ENCODE data around the gene SPATA12. TPM values are rescaled to one million over a fixed set of nuclear protein-coding genes. Genes with fewer than 3 reads are reported as not detected.

SPATA12 gene, protein sequence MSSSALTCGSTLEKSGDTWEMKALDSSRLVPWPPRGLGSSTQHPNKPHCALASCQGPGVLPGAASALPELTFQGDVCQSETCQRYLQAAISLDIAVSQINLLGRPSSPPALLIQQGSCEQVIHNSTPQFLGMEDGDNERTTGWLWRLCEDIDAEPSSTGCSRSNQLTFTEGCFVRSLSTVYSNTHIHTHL
- not detected for total RNA-seq

DNA sequence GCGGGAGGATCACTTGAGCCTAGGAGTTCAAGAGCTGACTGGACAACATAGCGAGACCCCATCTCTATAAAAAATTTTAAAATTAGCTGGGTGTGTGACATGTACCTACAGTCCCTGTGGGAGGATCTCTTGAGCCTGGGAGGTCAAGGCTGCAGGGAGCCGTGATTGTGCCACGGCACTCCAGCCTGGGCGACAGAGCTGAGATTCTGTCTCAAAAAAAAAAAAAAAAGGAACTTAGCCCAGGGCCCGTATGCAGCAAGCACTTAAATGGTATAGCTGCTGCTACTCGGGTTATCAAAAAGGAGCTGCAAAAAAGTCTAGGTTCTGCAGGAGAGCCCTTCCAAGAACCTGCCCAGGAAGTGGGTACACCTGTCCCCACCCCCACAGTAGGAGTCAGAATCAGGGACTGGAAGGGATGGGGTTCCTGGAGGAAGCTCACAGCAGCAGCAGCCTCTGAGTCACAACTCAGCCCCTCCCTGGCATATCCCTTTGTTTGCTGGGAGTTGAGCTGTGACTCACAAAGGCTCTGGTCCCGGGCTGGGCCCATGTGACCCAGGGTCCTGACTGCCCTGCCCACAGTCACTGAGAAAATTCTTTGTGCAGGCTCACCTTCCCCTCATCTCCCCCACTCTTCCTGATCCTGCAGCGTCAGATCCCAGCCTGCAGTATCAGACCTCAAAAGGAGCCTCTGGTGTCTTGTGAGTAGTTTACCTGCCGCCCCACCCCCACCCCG, at the start of gene SPATA12:
Gene SPATA12 (plus strand): TSS at position 576 of the 733 bp plus-strand sequence. CDS start 13,031 bp downstream, outside the sequence.
- peaks cover 0 to 6% of the 10 kb centered on the region in 2 donors for H3K4me1 ChIP-seq
- no peaks in the 10 kb centered on the region for H3K36me3 ChIP-seq
- TF ChIP-seq, protein P1, sequence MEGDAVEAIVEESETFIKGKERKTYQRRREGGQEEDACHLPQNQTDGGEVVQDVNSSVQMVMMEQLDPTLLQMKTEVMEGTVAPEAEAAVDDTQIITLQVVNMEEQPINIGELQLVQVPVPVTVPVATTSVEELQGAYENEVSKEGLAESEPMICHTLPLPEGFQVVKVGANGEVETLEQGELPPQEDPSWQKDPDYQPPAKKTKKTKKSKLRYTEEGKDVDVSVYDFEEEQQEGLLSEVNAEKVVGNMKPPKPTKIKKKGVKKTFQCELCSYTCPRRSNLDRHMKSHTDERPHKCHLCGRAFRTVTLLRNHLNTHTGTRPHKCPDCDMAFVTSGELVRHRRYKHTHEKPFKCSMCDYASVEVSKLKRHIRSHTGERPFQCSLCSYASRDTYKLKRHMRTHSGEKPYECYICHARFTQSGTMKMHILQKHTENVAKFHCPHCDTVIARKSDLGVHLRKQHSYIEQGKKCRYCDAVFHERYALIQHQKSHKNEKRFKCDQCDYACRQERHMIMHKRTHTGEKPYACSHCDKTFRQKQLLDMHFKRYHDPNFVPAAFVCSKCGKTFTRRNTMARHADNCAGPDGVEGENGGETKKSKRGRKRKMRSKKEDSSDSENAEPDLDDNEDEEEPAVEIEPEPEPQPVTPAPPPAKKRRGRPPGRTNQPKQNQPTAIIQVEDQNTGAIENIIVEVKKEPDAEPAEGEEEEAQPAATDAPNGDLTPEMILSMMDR (IDR thresholded peaks at IDR 0.05), result no peak
- H3K9me3 ChIP-seq, result no peaks in the 10 kb centered on the region
- H3K27me3 ChIP-seq, result no peaks in the 10 kb centered on the region
- no peak within 1 kb of the TSS for H3K4me3 ChIP-seq
- peak; percentile 67 to 78 for DNase-seq (ENCODE audit: low spot score in 2 of 2)
- no peak within 1 kb of the TSS for H3K27ac ChIP-seq
- intact Hi-C loops (cut with DNase I), result no loop called here

DNA sequence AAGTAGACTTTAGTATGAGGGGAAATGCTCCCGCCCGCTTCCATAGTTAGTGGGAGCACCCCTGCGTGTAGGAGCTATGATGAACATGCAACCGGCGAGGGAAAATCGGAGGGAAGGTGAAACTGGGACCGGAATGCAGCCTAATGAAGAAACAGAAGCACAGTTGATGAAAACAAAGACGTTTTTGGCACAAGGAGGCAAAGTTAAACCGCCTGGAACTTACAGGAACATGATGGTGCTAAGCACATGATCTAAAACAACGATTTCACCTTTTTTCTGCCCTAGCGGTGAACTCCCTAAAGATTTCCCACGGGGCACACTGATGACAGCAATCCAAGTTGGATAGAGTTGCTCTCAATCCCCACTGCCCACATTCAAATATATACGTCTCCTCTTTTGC, 49.4 kb upstream of the SPATA12 start:
- Histone ChIP-seq H3K4me3 (no peak overlapping the region), H3K9me3 (no peaks in the 10 kb centered on the region), H3K27ac (no peak overlapping the region), H3K27me3 (no peaks in the 10 kb centered on the region), H3K36me3 (no peaks in the 10 kb centered on the region), H3K4me1 (peaks cover 12 to 22% of the 10 kb centered on the region in 2 donors)
- TF ChIP-seq, protein P1 (IDR thresholded peaks at IDR 0.05), result no peak
- intact Hi-C loops (cut with DNase I), result no loop called here
- no peak for DNase-seq (ENCODE audit: low spot score in 2 of 2)

DNA sequence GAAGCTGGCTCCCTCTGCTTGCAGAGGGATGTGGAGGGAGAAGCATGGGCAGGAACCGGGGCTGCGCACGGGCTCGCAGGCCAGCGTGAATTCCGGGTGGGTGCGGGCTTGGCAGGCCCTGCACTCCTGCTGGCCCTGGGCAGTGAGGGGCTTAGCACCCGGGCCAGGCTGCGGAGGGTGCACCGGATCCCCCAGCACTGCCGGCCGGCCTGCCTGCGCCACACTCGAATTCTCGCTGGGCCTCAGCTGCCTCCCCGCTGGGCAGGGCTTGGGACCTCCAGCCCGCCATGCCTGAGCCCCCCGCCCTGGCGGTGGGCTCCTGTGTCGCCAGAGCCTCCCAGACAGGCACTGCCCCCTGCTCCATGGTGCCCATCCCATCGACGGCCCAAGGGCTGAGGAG, 47.6 kb upstream of the SPATA12 start:
- Histone ChIP-seq H3K27ac (no peak overlapping the region), H3K36me3 (no peaks in the 10 kb centered on the region), H3K4me3 (no peak overlapping the region), H3K4me1 (peaks cover 7 to 9% of the 10 kb centered on the region in 2 donors), H3K9me3 (no peaks in the 10 kb centered on the region), H3K27me3 (no peaks in the 10 kb centered on the region)
- intact Hi-C loops (cut with DNase I), result no loop called here
- no peak for DNase-seq (ENCODE audit: low spot score in 2 of 2)
- TF ChIP-seq, protein P1 (IDR thresholded peaks at IDR 0.05), result no peak

DNA sequence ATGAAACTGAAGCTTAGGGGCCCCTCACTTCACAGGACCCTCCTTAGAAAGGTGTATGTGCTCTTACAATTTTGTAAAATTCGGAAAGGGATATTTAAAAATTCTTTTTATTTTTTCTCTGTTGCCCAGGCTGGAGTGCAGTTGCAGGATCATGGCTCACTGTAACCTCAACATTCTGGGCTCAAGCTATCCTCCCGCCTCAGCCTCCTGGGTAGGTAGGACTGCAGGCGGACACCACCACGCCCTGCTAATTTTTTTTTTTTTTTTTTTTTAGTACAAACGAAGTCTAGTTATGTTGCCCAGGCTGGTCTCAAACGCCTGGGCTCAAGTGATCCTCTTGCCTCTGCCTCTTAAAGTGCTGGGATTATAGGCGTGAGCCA, 45.1 kb upstream of the SPATA12 start:
- H3K27ac ChIP-seq, result no peak overlapping the region

DNA sequence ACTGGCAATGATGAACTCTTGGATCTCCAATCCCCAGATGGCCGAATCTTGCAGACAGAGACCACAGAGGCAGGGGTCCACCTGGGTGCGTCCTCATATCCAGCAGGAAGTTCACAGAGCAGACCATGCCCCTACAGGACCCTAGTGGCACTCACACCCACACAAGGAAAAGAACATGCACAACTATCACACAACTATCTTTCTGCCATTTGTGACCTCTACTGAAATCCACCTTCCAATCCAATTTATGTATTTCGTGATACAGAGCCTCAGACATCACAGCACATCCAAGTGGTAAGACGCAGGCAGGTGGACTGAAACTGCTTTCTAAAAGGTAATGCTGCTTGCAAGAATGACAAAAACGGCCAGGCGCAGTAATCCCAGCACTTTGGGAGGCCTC, 44.6 kb upstream of the SPATA12 start:
- intact Hi-C loops (cut with DNase I), result no loop called here
- H3K9me3 ChIP-seq, result no peaks in the 10 kb centered on the region
- TF ChIP-seq, protein P1 (IDR thresholded peaks at IDR 0.05), result no peak
- H3K27ac ChIP-seq, result no peak overlapping the region
- no peaks in the 10 kb centered on the region for H3K27me3 ChIP-seq
- DNase-seq (ENCODE audit: low spot score in 2 of 2), result no peak
- no peak overlapping the region for H3K4me3 ChIP-seq
- no peaks in the 10 kb centered on the region for H3K4me1 ChIP-seq
- no peaks in the 10 kb centered on the region for H3K36me3 ChIP-seq

More for the DNA sequence above, 45.1 kb upstream of the SPATA12 start:
- no peak for DNase-seq (ENCODE audit: low spot score in 2 of 2)
- TF ChIP-seq, protein P1 (IDR thresholded peaks at IDR 0.05), result no peak
- no peaks in the 10 kb centered on the region for H3K9me3 ChIP-seq
- no peaks in the 10 kb centered on the region for H3K27me3 ChIP-seq
- H3K4me1 ChIP-seq, result no peaks in the 10 kb centered on the region
- intact Hi-C loops (cut with DNase I), result no loop called here
- no peaks in the 10 kb centered on the region for H3K36me3 ChIP-seq
- H3K4me3 ChIP-seq, result no peak overlapping the region

All from ascending aorta (tissue), 2 donors.